Activated CD8-positive, alpha-beta memory T cell treated with anti-CD3 and anti-CD28 coated beads for 4 hours (primary cell): ENCODE data around the gene PSENEN.
"Not testable (repeated sequence)": the region's sequence is repeated elsewhere in the genome, so short reads cannot be mapped to it uniquely, and the experiment has no call there.

Source experiments
- DNase-seq, 2 donors: peaks; one replicate each; pipeline ENCODE4 v3.0.0-alpha.2; 2020; ENCODE audit warnings: low read depth in 2 of 2

Gene PSENEN

DNA sequence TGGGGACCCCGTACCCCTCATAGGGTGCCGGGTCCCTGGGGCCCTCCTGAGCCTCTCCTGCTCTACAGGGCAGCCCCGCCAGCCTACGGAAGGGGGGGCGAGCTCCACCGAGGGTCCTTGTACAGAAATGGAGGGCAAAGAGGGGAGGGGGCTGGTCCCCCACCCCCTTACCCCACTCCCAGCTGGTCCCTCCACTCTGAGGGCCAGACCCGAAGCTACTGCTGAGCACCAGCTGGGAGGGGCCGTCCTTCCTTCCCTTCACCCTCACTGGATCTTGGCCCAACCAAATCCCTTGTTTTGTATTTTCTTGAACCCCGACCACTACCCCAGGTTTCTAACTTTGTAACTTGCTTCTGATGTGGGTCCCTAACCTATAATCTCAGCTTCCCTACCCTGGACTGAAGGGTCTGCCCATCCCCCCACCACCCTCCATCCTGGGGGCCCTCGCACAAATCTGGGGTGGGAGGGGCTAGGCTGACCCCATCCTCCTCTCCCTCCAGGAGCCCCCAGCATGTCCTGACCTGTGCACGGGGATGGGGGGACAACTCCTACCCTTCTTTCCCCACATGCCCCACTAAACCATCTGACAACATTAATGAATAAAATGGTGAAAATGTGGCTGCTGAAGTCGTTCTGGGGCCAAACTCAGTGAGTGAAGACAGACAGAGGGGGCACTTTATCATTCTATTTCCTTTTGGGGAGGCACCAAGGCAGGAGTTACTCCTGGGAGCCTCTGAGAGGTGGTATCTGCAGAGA, 42.9 kb downstream of the PSENEN start:
- no peak for DNase-seq

DNA sequence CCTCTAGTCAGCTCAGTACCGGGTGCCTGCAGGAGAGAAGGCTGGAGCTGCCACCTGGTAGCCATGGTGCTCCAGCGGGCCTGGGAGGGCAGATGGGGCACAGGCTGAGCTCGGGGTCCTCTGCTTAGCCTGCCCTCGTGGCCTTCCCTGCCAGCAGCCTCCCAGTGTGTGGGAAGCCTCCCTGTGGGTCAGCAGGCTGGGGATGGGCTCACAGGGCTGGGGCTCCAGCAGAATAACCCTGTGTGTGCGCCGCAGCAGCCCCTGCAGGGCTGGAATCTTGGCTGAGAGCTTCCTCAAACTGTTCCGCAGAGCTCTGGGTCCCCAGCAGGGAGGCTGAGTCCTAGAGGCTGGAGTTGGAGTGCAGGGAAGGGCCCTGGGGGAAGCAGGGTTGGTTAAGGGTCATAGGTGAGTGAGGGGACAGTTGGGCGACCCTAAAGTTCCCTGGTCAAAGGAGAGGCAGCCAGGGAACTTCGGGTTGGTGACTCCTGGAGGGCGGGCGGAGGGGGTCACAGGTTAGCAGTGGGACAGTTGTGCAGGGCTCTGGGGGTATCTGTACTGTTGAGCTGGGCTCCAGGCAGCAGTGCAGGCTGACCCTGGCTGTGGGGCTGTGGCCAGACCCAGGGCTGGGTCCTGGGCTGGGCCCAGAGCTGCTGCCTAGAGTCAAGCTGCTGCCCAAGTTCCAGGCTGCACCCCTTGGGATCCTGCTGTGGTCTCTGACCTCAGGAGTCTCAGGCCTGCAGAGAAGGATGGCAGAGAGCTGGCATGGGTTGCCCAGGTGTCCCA, 43.9 kb downstream of the PSENEN start:
- DNase-seq: no peak

DNA sequence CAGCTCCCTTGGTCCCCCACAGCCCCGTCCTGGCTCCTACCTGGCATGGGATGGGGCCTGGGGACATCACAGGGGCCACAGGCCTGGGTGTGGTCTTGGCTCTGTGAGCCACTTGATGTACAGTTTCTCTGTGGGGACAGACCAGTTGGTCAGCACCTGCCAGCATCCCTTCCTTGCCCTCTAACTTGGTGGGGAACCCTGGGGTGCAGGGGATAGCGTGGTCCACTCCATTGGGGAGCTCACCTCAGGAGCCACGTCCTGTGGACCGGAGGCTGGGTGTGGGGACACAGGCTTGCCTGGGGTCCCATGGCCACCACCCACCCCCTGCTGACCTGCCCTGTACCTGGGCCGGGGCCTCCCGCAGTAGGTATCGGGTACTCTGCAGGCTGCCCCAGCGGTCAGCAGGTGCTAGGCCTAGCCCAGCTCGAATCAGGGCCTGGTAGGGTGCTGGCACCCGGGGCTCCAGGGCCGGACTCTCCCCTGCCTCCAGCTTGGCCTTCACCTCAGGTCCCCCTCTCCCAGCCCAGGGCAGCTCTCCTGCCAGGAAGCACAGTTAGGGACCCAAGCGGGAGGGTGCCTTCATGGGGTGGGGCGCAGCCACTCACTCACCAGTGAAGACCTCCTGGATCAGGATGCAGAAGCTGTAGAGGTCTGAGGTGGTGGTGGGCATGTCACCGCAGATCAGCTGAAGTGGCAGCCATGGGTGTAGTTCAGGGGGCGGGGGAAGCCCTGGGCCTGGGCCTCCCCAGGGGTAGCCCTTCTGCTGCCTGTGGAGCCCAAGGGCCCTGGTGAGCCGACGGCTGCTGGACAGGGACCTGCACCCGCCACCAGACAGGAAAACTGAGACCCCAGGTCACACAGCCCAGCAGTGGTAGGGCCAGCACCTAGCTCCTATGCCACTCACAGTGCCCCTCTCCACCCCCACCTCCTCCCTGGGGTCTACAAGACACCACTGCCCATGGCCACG, 44.8 kb downstream of the PSENEN start:
- DNase-seq: no peak

DNA sequence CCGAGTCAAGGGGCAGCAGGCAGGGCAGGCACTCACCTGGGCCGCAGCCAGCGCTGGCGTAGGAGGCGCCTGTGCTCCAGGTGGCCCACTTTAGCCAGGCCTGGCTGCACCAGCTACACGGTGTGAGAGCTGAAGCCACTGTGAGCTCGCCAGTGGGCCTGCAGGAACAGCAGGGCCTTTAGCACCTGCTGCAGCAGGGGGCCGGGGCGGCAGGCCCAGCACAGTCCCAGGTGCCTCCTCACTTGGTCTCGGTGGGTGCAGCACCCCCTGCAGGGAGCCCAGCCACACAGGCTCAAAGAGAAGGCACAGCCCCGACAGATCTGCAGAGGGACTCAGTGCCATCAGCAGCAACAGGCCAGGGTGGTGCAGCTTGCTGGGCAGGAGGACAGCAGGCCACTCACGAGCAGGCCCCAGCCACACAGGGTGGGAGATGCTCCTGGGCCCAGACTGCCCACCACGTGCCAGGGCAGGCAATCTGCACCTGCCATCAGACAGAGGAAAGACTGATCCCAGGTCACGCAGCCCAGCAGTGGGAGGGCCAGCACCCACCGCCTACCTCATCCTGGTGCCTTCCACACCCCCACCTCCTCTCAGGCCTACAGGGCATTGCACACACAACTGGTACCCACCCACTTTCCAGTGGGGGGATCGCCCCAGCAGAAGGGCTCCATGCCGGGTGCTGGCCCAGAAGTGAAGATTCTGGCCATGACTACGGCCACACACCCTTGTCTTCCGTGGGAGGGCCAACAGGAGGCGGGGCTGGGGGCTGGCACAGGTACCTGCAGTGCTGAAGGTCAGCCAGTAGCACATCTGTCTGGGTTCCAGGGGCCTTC, 45.7 kb downstream of the PSENEN start:
- no peak for DNase-seq

DNA sequence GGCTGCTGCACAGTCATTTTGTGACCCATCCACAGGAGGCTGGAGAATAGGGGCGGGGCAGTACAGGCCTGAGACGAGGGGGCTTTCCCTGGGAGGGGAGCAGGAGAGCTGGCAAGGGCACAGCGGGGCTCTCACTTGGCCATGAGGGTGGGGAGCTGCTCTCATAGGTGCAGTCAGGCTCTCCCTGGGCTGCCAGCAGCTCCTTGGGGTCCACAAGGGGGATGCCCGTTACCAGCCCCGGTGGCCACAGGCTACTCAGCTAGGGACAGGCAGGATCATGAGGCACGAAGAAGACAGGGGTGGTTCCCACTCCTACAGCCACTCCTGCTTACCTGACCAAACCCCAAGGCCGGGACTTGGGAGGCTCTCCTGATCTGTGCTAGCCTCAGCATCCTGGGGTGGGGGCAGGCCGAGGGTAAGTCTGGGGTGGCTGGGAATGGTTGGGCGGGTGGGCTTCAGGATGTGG, 46.4 kb downstream of the PSENEN start:
- no peak for DNase-seq

DNA sequence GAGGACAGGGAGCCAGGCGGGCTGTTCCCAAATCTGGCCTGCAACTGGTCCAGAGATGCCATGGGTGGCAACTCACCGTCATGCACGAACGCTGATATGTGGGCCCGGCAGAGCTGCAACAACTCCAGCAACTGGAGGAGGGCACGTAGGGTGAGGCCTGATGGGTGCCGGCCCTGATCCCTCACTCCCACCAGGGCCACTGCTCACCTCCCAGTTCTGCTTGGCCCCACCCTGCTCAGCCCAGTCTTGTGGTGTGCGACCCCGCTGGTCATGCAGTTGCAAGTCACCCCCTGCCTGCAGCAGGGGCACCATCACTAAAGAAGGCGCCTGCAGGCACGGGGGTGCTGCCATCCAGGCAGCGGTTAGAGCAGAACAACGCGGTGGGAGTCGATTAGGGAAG, 46.9 kb downstream of the PSENEN start:
- no peak for DNase-seq

DNA sequence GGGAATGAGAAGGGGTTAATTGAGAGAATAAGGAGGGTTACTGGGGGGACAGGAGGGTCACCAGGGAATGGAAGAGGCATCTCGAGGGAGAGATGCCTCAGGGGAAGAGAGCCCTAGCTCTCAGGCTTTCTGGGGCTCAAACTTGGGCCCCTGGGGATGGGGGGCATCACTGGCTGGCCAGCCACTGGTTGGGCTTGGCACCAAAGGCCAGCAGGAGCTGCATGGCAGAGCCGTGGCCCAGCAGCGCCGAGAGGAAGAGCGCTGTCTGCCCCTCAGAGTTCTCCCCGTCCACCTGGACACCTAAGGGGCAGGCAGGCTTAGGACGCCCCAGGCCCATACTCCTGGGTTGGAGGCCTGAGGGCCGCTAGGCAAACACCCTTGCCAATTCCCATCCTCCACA, 47.4 kb downstream of the PSENEN start:
- no peak for DNase-seq

DNA sequence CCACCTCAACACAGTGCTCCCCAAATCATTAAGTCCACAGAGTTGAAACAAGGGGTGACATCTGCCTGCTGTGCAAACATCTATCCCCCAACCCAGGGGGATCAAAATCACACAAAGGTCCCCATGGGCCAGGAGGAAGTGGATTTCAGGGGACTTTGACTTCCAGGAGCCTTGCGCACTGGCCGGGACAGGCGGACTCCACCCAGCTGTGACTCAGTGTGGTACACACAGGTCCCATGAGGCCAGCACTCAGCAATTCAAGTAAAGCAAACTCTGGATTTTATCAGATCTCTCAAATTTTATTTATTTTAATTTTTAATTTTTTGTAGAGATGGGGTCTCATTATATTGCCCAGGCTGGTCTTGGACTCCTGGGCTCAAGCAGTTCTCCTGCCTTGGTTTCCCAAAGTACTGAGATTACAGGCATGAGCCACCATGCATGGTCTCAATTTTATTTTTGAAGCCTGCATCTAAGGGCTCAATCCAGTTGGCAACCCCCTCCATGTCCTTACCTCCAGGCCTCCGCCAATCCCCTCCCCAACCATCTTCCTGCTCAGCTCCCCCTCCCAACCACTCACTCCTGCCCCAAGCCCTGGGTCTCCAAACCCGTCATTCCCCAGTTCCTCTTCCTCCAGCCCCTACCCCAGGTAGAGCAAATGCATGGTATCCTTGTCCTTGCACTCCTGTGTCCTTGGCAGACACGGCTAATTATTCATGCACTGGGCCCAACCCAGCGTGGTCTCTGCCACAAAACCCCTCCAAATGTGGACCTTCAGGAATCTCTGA, 48.1 kb downstream of the PSENEN start:
- DNase-seq: no peak

DNA sequence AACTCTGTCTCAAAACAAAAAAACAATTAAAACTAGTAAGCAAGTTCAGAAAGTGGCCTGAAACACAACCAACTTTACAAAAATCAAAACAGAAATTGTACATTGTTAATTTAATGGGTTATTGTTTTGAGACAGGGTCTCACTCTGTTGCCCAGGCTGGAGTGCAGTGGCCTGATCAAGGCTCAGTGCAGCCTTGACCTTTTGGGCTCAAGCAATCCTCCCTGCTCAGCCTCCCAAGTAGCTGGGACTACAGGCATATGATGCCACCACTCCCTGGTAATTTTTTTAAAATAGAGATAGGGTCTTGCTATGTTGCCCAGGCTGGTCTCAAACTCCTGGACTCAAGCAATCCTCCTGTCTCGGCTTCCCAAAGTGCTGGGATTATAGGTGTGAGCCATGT, 50.1 kb downstream of the PSENEN start:
- not testable (repeated sequence) for DNase-seq
